ENCODE measurements around the gene ZDHHC24.

DNA sequence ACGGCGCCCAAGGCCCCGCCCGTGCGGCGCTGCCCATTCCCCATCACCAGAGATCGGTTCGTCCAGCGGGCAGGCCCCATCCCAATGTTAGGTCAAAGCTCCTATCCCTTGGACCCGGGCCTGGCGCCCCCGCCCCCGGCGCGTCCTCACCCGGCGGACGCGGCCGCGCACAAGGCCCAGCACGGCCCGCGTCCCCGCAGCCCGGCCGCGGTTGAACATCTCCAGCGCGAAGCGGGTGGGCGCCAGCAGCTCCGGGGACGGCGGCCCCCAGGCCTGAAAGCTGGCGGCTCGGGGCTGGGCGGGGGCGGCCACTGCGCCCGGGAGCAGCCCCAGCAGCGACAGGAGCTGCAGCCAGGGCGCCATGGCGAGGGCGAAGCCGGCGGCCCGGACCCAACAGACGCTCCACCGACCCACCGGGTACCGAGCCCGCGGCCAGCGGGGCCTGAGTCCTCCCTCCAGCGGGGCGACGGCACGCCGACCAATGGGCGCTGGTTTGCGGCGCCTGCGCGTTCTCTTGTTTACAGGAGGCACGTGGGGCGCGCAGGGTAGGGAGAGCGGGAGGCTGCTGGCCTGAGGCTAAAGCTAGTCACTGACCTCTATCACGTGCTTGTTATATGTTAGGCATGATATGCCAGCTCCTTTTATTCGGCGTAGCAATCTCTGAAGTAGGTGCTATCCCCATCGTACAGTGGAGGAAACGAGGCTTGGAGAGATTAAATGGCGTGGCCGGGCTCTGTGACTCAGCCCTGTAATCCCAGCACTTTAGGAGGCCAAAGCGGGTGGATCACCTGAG is 22.5 kb upstream of the ZDHHC24 start, which contains the start of gene CTSF:
- TF ChIP-seq, protein P1, sequence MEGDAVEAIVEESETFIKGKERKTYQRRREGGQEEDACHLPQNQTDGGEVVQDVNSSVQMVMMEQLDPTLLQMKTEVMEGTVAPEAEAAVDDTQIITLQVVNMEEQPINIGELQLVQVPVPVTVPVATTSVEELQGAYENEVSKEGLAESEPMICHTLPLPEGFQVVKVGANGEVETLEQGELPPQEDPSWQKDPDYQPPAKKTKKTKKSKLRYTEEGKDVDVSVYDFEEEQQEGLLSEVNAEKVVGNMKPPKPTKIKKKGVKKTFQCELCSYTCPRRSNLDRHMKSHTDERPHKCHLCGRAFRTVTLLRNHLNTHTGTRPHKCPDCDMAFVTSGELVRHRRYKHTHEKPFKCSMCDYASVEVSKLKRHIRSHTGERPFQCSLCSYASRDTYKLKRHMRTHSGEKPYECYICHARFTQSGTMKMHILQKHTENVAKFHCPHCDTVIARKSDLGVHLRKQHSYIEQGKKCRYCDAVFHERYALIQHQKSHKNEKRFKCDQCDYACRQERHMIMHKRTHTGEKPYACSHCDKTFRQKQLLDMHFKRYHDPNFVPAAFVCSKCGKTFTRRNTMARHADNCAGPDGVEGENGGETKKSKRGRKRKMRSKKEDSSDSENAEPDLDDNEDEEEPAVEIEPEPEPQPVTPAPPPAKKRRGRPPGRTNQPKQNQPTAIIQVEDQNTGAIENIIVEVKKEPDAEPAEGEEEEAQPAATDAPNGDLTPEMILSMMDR (IDR thresholded peaks at IDR 0.05) = no peak
- TF ChIP-seq POLR2AphosphoS5 (IDR thresholded peaks at IDR 0.05) (peak in 1 of 2 donors; percentile 17), POLR2A (IDR thresholded peaks at IDR 0.05) (peak in 1 of 4 donors; percentile 57)
